ENCODE data around the gene NDUFB3. TPM values are rescaled to one million over a fixed set of nuclear protein-coding genes. Genes with fewer than 3 reads are reported as not detected.

Gene NDUFB3
- total and polyA plus RNA-seq, 10 of the 15 experiments (the other 5 are each of a cell fraction or from before 2014, with no cell fraction given) = 115 to 1,059 (median 187) TPM

GRCh38 chr2:201128033-201128432 is 56.2 kb downstream of the NDUFB3 start:
- Histone ChIP-seq H3K4me1 (ENCODE audit: control insufficient read depth, insufficient read depth, low read length) (peaks cover 37% of the 10 kb centered on the region), H3K27ac (ENCODE audit: control insufficient read depth, insufficient read depth) (peak overlapping the region; percentile 99), H3K9me3 (replicated peaks; ENCODE audit: control insufficient read depth, insufficient read depth, low read length) (no peaks in the 10 kb centered on the region), H3K79me2 (ENCODE audit: control insufficient read depth, insufficient read depth, low read length) (peaks cover 97% of the 10 kb centered on the region), H3K9ac (ENCODE audit: control insufficient read depth, insufficient read depth, low read length) (peak overlapping the region; percentile 90), H3K4me3 (peak overlapping the region; percentile 82), H3K36me3 (ENCODE audit: control insufficient read depth in 2 of 2, insufficient read depth in 2 of 2, low read length in 1 of 2) (peaks cover 0 to 7% of the 10 kb centered on the region in 2 experiments; a peak in 3 of 4 replicates), H4K20me1 (ENCODE audit: control insufficient read depth, insufficient read depth) (no peaks in the 10 kb centered on the region), H3K27me3 (replicated peaks in 1 of 2; ENCODE audit: control insufficient read depth in 2 of 2, insufficient read depth in 2 of 2, low read length in 1 of 2) (no peaks in the 10 kb centered on the region), H3K4me2 (ENCODE audit: control insufficient read depth, insufficient read depth) (peak overlapping the region; percentile 94), H2AFZ (ENCODE audit: control insufficient read depth, low read depth, low read length) (no peak overlapping the region)
- ChIA-PET SMC1A (ENCODE audit: uncharacterized antibody, unreplicated experiment) (interaction anchor here (0.8 to 6.6 kb wide), 5 partner anchors 9 to 105 kb away, joined by 3 to 143 read pairs (median 17); partner anchors contain the start of gene CFLAR), RAD21 (ENCODE audit: unreplicated experiment) (interaction anchor here (0.7 to 5.4 kb wide), 5 partner anchors 7 to 58 kb away, joined by 3 to 52 read pairs (median 4); partner anchors contain the start of gene NDUFB3), CTCF (interaction anchor here (0.9 to 2.2 kb wide), 6 partner anchors 10 to 223 kb away, joined by 4 to 15 read pairs (median 6); no protein-coding TSS in a partner anchor), POLR2A (interaction anchor here (0.8 to 5.6 kb wide), 4 partner anchors 10 to 105 kb away, joined by 3 to 127 read pairs (median 4); partner anchors contain the start of gene CFLAR)
- in situ Hi-C loops (cut with MboI) = no loop called here
- no peak for DNase-seq (ENCODE audit: low read depth, low spot score)
- no peak for ATAC-seq
- no peak for FAIRE-seq
- TF ChIP-seq HDGF (IDR thresholded peaks at IDR 0.05) (no peak), CHD1 (IDR thresholded peaks at IDR 0.05; ENCODE audit: low read depth, low read length) (peak; percentile 25; the same call in 1 of the 2 replicates)
- intact Hi-C loops (cut with micrococcal nuclease; ENCODE audit: unreplicated experiment) = no loop called here
- BruUV-seq (replicated peaks) = no TSS peak
- WGBS (ENCODE audit: insufficient coverage, insufficient replicate concordance, low lambda C conversion rate, missing lambda C conversion rate) = 4% methylated on average over 1 of the region's 1 CpG

GRCh38 chr2:201128933-201129505 is 57.2 kb downstream of the NDUFB3 start:
- Histone ChIP-seq H3K27me3 (replicated peaks in 1 of 2; ENCODE audit: control insufficient read depth in 2 of 2, insufficient read depth in 2 of 2, low read length in 1 of 2) (no peaks in the 10 kb centered on the region), H3K9me3 (replicated peaks; ENCODE audit: control insufficient read depth, insufficient read depth, low read length) (no peaks in the 10 kb centered on the region), H3K9ac (ENCODE audit: control insufficient read depth, insufficient read depth, low read length) (peak overlapping the region; percentile 67), H3K27ac (ENCODE audit: control insufficient read depth, insufficient read depth) (peak overlapping the region; percentile 99), H3K36me3 (ENCODE audit: control insufficient read depth in 2 of 2, insufficient read depth in 2 of 2, low read length in 1 of 2) (peaks cover 0 to 7% of the 10 kb centered on the region in 2 experiments), H4K20me1 (ENCODE audit: control insufficient read depth, insufficient read depth) (no peaks in the 10 kb centered on the region), H3K79me2 (ENCODE audit: control insufficient read depth, insufficient read depth, low read length) (peaks cover 96% of the 10 kb centered on the region), H3K4me1 (ENCODE audit: control insufficient read depth, insufficient read depth, low read length) (peaks cover 36% of the 10 kb centered on the region), H2AFZ (ENCODE audit: control insufficient read depth, low read depth, low read length) (peak overlapping the region; percentile 29; the same call in 1 of the 2 replicates), H3K4me3 (peak overlapping the region; percentile 88), H3K4me2 (ENCODE audit: control insufficient read depth, insufficient read depth) (peak overlapping the region; percentile 94)
- 18% methylated on average over 4 of the region's 4 CpGs for WGBS (ENCODE audit: insufficient coverage, insufficient replicate concordance, low lambda C conversion rate, missing lambda C conversion rate)
- intact Hi-C loops (cut with micrococcal nuclease; ENCODE audit: unreplicated experiment) (loop anchor here (1.0 kb wide), 1 partner anchor 11 kb away; no protein-coding TSS in a partner anchor), in situ Hi-C loops (cut with MboI) (no loop called here)
- no TSS peak for BruUV-seq (replicated peaks)
- POLR2A ChIA-PET = interaction anchor here (0.6 to 5.6 kb wide), 8 partner anchors 11 to 105 kb away, joined by 3 to 127 read pairs (median 4); partner anchors contain the start of gene CFLAR
- CTCF ChIA-PET = interaction anchor here (0.8 to 5.0 kb wide), 11 partner anchors 7 to 224 kb away, joined by 3 to 38 read pairs (median 5); partner anchors contain the start of genes CASP10 and CFLAR
- FAIRE-seq (peak; percentile 85), DNase-seq (ENCODE audit: low read depth, low spot score) (no peak), ATAC-seq (peak; percentile 13)
- RAD21 ChIA-PET (ENCODE audit: unreplicated experiment) = interaction anchor here (0.7 to 5.4 kb wide), 8 partner anchors 8 to 265 kb away, joined by 3 to 52 read pairs (median 4); partner anchors contain the start of genes CASP10 and CLK1
- SMC1A ChIA-PET (ENCODE audit: uncharacterized antibody, unreplicated experiment) = interaction anchor here (0.9 to 6.6 kb wide), 7 partner anchors 10 to 223 kb away, joined by 3 to 143 read pairs (median 3); partner anchors contain the start of gene CFLAR
- TF ChIP-seq ZBTB4 (CRISPR knock-in tag; IDR thresholded peaks at IDR 0.05) = no peak
- peak; percentile 82 for TF ChIP-seq SPI1 (IDR thresholded peaks at IDR 0.05; ENCODE audit: borderline replicate concordance, insufficient read depth, low read depth, low read length)
- no peak for TF ChIP-seq E2F4 (IDR thresholded peaks at IDR 0.05; ENCODE audit: low read depth, low read length)
- 0 out of 2 replicates have a peak, but pooled peaks have one; percentile 30 for TF ChIP-seq LARP7 (IDR thresholded peaks at IDR 0.05)
- TF ChIP-seq MEF2B (IDR thresholded peaks at IDR 0.05; ENCODE audit: partially characterized antibody, poor library complexity, severe bottlenecking) = no peak
